ENCODE results near the gene MBD5.

GRCh38 chr2:148541792-148542191 lies 520.9 kb downstream of the MBD5 start:
- no peak for TF ChIP-seq GATA2 (IDR thresholded peaks at IDR 0.05; ENCODE audit: low read depth, low read length)
- no peak for TF ChIP-seq GATA3 (IDR thresholded peaks at IDR 0.05; ENCODE audit: low read depth, low read length)

Measured in SH-SY5Y (cell line).